Choroid plexus epithelial cell (primary cell): ENCODE measurements around the gene PRSS27.

ENCODE experiments used
- DNase-seq: peaks from one replicate; pipeline ENCODE4 v3.0.0-alpha.2; 2010; ENCODE audit warnings: low read depth
- H3K4me3 ChIP-seq: 2 replicates; pipeline ENCODE4 v1.5.1; 2011; ENCODE audit warnings: low read depth, mild to moderate bottlenecking, control low read depth, low read length, moderate library complexity
- TF ChIP-seq, protein P1 (sequence below): conservative IDR thresholded peaks from 2 replicates; pipeline ENCODE4 v1.5.1; 2011; ENCODE audit warnings: low read depth, mild to moderate bottlenecking, control low read depth, inconsistent platforms, low read length, moderate library complexity

The PRSS27 gene

DNA sequence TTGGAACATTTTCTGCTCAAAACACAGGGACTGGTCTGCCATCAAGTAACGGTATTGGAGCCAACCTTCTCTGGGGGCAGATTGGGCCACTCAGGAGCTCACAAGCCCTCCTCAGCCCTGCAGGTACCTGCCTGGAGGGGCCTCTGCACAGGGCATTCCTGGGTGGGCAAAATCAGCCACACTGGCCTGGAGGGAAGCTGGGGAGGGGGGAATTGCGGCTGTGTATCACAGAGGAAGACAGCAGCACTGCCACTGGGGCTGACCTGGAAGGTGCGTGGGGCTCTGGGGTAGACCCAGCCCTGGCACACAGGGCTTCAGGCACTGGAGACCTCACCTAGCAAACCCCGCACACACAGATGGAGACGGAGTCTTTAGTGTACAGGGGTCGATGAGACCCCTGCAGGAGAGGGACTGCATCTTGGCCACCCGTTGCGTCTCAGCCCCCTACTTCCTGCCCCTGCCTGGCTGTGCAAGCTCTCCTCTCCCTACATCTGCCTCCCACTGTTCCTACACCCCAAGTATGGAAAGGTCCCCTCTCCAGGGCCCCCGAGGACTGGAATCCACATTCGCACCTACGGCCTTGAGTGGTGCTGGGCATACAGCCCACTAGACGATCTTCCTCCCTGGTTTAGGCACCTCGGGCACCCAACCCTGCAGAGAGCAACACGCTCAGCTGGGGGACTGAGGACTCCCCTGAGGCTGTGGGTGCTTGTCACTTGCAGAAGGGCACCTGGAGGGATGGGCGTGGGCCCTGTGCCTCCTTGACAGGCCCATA, 25.3 kb upstream of the PRSS27 start:
- no peak overlapping the region for H3K4me3 ChIP-seq
- TF ChIP-seq, protein P1, sequence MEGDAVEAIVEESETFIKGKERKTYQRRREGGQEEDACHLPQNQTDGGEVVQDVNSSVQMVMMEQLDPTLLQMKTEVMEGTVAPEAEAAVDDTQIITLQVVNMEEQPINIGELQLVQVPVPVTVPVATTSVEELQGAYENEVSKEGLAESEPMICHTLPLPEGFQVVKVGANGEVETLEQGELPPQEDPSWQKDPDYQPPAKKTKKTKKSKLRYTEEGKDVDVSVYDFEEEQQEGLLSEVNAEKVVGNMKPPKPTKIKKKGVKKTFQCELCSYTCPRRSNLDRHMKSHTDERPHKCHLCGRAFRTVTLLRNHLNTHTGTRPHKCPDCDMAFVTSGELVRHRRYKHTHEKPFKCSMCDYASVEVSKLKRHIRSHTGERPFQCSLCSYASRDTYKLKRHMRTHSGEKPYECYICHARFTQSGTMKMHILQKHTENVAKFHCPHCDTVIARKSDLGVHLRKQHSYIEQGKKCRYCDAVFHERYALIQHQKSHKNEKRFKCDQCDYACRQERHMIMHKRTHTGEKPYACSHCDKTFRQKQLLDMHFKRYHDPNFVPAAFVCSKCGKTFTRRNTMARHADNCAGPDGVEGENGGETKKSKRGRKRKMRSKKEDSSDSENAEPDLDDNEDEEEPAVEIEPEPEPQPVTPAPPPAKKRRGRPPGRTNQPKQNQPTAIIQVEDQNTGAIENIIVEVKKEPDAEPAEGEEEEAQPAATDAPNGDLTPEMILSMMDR, result no peak
- no peak for DNase-seq

DNA sequence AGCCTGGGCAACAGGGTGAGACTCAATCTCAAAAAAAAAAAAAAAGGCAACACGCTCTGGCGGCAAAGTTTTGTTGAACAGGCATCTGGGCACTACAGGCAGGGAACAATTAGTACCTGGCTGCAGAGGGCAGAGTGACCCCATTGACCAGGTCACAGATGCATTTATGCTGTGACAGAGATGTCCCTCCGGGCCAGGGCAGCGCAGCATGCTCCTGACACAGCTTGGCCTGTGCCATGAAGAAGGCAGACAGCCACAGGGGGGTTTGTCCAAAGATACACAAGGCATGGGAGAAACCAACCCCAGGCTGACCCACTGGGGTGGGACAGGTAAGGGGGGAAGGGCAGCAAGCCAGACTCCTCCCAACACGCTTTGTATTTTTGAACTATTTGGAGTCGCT, 24.7 kb upstream of the PRSS27 start:
- DNase-seq, result no peak
- no peak overlapping the region for H3K4me3 ChIP-seq
- TF ChIP-seq, protein P1, result no peak

DNA sequence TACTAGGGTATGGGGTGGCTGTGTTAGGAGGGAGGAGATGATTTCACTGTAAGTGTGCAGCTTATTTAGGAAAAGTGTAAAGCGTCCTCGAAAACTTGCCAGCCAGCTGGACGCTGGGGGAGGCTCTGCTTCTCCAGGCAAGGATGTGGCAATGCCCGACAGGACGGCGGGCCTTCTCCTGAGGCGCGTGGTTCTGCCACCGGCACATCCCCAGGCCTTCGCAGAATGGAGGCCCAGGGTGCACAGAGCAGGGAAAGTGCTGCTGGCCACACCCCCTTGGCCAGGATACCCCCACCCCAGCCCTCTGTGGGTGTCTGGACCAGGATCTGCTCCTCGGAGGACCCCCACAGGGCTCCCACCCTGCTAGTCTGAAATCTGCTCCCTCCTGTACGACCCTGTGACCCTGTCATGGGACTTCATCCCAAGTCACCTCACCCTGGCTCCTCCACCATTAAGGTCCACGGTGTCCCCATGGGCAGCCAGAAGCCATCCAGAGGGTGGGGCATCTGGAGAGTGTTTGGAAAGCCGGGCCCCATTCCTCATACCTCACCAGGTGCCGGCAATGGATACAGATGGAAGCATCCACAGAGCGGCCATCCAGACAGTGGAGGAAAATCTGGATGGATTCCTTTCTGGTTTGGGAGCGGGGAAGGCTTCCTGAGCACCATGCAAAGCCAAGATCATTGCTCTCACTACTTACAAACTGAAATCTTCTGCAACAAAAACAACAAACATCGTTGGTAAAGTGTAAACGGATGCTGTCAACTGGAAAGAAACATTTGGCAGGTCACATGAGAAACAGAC, 23.2 kb upstream of the PRSS27 start:
- no peak for DNase-seq
- TF ChIP-seq, protein P1, result no peak
- no peak overlapping the region for H3K4me3 ChIP-seq

DNA sequence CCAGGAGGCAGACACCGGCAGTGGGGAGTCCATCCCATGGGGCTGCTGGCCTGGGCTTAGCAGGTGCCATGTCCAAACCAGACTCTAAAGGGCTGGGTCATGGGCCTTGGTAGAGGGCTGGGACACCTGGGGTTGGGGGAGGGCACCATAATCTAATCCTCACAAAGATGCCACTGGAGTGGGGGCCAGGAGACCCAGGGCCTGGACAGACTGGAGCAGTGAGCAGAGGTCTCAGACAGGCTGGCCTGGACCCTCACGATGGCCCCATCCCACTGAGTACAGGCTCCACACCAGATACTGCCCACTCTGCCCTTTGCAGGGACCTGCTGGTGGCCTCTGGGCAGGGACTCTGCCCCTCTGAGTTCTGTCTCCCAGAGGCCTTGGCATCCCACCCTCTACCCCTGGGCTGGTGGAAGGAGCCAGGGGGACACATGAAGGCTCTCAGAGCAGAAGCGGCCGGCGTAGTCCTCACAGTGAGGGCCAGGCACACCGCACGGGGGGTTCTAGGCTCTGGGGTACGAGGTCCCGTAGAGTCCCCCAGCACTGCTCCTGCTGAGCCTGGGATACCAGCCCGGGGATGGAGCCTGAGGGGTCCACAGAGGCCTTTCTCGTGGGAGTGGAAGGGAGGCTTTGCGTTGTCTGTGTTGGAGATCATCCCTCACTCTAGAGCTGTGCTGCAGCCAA, 22.4 kb upstream of the PRSS27 start:
- DNase-seq, result no peak
- TF ChIP-seq, protein P1, result no peak
- no peak overlapping the region for H3K4me3 ChIP-seq

DNA sequence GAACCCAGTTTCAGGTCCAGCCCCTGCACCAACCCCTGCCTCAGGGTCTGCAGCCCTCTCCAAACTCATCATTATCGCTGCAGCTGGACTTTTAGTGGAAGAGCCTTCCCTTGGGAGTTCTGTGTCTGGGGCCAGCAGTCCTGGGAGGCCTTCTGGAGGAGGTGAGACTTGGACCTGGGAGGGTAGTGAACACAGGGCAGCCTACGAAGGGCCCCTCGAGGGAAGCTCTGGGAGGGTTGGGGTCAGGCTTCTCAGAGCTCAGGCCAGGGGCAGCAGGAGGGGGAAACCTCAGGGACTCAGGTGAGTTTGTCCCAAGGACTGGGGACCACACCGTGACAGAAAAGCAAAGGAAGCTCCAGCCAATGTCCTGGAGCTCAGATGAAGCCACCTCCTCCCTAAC, 21.1 kb upstream of the PRSS27 start:
- DNase-seq, result no peak
- no peak overlapping the region for H3K4me3 ChIP-seq
- TF ChIP-seq, protein P1, result no peak

DNA sequence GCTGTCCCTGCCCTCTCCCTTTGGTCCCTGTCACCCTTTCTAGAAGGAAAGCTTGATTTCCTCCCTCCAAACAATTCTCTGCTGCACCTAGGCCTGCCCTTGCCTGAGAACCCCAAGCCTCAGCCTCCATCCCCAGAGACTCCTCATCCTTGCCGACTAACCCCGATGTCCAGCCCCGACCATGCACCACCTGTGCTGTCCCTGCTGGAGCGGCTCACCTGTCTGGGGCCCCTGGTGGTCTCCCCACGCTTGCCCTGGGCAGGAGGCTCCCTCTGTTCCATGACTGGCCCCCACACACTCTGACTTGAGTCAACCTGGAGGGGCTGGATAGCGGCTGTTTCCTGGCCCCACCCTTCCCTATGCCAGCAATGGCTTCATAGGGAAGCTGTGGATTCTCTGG, 20.5 kb upstream of the PRSS27 start:
- no peak overlapping the region for H3K4me3 ChIP-seq
- TF ChIP-seq, protein P1, result no peak
- DNase-seq, result no peak
